ENCODE data around the gene SOAT2. TPM values are rescaled to one million over a fixed set of nuclear protein-coding genes. Genes with fewer than 3 reads are reported as not detected.
"Not testable (repeated sequence)": the region's sequence is repeated elsewhere in the genome, so short reads cannot be mapped to it uniquely, and the experiment has no call there.

Gene SOAT2
- total RNA-seq, 1 experiment from 2014 or later = not detected

DNA sequence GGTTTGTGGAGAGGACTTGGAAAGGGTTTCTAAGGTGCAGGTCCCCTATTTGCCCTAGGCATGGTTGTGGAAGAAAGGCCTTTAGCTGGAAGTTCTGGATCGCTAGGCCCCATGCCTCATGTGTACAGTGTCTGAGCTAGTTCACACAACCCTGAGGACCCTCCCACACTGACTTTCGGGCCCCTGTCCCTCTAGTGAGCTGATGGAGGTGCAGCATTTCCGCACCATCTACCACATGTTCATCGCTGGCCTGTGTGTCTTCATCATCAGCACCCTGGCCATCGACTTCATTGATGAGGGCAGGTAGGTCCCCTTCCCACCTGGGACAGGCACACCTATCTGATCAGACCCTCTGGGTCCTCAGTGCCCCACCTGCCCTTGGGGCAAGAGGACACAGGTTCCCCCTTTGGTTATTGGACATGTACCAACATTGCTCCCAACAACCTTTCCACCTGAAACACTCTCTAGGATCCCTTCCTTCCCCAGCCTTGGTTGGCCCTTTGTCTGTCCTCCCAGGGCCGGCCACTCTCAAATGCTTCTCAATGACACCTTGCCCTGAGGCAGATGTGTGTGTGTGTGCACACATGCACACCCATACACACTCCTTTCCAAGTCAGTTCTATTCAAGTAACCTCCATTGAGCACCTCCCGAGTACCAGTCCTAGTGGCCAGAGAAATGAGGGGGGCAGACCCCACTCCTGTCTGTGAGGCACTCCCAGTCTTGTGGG lies 2.6 kb downstream of the SOAT2 start:
- H3K27me3 ChIP-seq (ENCODE audit: control insufficient read depth, insufficient read depth, low read length) = no peaks in the 10 kb centered on the region
- H3K4me3 ChIP-seq (ENCODE audit: low read depth in 2 of 2, low read length in 2 of 2) = no peak overlapping the region
- H3K36me3 ChIP-seq (ENCODE audit: control insufficient read depth, insufficient read depth, low read length) = no peaks in the 10 kb centered on the region
- DNase-seq (ENCODE audit: low read depth, low spot score) (no peak), ATAC-seq (no peak)
- no peaks in the 10 kb centered on the region for H3K4me1 ChIP-seq (ENCODE audit: control insufficient read depth, insufficient read depth, low read length)
- POLR2A ChIA-PET = no interaction called here
- TF ChIP-seq SIN3A (IDR thresholded peaks at IDR 0.05; ENCODE audit: borderline replicate concordance, insufficient read depth, low read depth, low read length) = no peak
- TF ChIP-seq, protein P1, sequence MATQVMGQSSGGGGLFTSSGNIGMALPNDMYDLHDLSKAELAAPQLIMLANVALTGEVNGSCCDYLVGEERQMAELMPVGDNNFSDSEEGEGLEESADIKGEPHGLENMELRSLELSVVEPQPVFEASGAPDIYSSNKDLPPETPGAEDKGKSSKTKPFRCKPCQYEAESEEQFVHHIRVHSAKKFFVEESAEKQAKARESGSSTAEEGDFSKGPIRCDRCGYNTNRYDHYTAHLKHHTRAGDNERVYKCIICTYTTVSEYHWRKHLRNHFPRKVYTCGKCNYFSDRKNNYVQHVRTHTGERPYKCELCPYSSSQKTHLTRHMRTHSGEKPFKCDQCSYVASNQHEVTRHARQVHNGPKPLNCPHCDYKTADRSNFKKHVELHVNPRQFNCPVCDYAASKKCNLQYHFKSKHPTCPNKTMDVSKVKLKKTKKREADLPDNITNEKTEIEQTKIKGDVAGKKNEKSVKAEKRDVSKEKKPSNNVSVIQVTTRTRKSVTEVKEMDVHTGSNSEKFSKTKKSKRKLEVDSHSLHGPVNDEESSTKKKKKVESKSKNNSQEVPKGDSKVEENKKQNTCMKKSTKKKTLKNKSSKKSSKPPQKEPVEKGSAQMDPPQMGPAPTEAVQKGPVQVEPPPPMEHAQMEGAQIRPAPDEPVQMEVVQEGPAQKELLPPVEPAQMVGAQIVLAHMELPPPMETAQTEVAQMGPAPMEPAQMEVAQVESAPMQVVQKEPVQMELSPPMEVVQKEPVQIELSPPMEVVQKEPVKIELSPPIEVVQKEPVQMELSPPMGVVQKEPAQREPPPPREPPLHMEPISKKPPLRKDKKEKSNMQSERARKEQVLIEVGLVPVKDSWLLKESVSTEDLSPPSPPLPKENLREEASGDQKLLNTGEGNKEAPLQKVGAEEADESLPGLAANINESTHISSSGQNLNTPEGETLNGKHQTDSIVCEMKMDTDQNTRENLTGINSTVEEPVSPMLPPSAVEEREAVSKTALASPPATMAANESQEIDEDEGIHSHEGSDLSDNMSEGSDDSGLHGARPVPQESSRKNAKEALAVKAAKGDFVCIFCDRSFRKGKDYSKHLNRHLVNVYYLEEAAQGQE (IDR thresholded peaks at IDR 0.05; ENCODE audit: insufficient read depth in 1 of 2, low read depth in 2 of 2, low read length in 1 of 2) = no peak
- no peak for TF ChIP-seq POLR2AphosphoS5 (IDR thresholded peaks at IDR 0.05; ENCODE audit: low read depth, low read length)
- TF ChIP-seq, protein P2, sequence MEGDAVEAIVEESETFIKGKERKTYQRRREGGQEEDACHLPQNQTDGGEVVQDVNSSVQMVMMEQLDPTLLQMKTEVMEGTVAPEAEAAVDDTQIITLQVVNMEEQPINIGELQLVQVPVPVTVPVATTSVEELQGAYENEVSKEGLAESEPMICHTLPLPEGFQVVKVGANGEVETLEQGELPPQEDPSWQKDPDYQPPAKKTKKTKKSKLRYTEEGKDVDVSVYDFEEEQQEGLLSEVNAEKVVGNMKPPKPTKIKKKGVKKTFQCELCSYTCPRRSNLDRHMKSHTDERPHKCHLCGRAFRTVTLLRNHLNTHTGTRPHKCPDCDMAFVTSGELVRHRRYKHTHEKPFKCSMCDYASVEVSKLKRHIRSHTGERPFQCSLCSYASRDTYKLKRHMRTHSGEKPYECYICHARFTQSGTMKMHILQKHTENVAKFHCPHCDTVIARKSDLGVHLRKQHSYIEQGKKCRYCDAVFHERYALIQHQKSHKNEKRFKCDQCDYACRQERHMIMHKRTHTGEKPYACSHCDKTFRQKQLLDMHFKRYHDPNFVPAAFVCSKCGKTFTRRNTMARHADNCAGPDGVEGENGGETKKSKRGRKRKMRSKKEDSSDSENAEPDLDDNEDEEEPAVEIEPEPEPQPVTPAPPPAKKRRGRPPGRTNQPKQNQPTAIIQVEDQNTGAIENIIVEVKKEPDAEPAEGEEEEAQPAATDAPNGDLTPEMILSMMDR (IDR thresholded peaks at IDR 0.05) = no peak
- no peak for TF ChIP-seq TCF7L2 (IDR thresholded peaks at IDR 0.05; ENCODE audit: low read depth, low read length)
- BruUV-seq (replicated peaks) = no TSS peak
- H3K9me3 ChIP-seq (ENCODE audit: control insufficient read depth, insufficient read depth, low read depth, low read length) = peaks cover 3% of the 10 kb centered on the region; the same call in 1 of the 2 replicates
- intact Hi-C loops (cut with micrococcal nuclease; ENCODE audit: unreplicated experiment) = no loop called here
- H3K27ac ChIP-seq (ENCODE audit: low read length) = no peak overlapping the region
- in situ Hi-C loops (cut with HindIII; ENCODE audit: low pct_unique_long_range_greater_than_20kb, low sequenced_read_pairs) = no loop called here
- CTCF ChIA-PET = no interaction called here

DNA sequence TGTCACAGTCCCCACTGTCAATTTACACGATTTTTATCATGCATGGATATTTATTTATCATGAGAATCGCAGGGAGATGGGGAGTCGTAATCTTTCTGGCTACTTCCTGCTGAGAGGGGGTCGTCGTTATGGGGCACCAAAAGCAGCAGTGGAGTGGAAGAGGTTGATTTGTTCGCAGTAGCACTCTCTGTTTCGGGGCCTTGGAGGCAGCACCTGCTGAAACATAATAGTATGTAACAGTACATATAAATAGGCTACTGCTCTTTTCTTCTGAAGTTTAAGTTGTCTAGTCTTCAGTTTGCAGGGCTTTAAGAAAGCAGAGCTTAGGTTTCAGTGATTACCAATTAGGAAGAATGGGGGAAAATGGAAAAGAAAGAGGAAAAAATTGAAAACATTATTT lies 3.8 kb downstream of the SOAT2 start:
- no TSS peak for BruUV-seq (replicated peaks)
- no peaks in the 10 kb centered on the region for H3K36me3 ChIP-seq (ENCODE audit: control insufficient read depth, insufficient read depth, low read length)
- ChIA-PET CTCF (no interaction called here), POLR2A (no interaction called here)
- intact Hi-C loops (cut with micrococcal nuclease; ENCODE audit: unreplicated experiment) = no loop called here
- H3K4me3 ChIP-seq (ENCODE audit: low read depth in 2 of 2, low read length in 2 of 2) = no peak overlapping the region
- TF ChIP-seq SIN3A (IDR thresholded peaks at IDR 0.05; ENCODE audit: borderline replicate concordance, insufficient read depth, low read depth, low read length) (no peak), TCF7L2 (IDR thresholded peaks at IDR 0.05; ENCODE audit: low read depth, low read length) (no peak), POLR2AphosphoS5 (IDR thresholded peaks at IDR 0.05; ENCODE audit: low read depth, low read length) (no peak)
- TF ChIP-seq, protein P2 (IDR thresholded peaks at IDR 0.05) = no peak
- TF ChIP-seq, protein P1 (IDR thresholded peaks at IDR 0.05; ENCODE audit: insufficient read depth in 1 of 2, low read depth in 2 of 2, low read length in 1 of 2) = no peak
- H3K27me3 ChIP-seq (ENCODE audit: control insufficient read depth, insufficient read depth, low read length) = no peaks in the 10 kb centered on the region
- no peak for ATAC-seq
- H3K27ac ChIP-seq (ENCODE audit: low read length) = no peak overlapping the region
- H3K9me3 ChIP-seq (ENCODE audit: control insufficient read depth, insufficient read depth, low read depth, low read length) = peaks cover 3% of the 10 kb centered on the region; the same call in 1 of the 2 replicates
- no peaks in the 10 kb centered on the region for H3K4me1 ChIP-seq (ENCODE audit: control insufficient read depth, insufficient read depth, low read length)
- in situ Hi-C loops (cut with HindIII; ENCODE audit: low pct_unique_long_range_greater_than_20kb, low sequenced_read_pairs) = no loop called here
- no peak for DNase-seq (ENCODE audit: low read depth, low spot score)

DNA sequence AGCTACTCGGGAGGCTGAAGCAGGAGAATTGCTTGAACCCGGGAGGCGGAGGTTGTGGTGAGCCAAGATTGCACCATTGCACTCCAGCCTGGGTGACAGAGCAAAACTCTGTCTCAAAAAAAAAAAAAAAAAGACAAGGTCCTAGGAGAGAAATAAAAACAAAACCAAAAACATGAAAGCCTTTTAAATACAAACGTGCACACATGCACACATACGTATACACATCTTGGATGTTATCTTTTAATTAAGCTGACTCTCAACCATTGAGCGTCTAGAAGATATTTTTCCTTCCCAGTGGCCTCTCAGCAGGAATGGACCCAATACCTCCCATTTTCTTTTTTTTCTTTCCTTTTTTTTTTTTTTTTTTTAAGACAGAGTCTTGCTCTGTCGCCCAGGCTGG lies 9.1 kb downstream of the SOAT2 start:
- DNase-seq (ENCODE audit: low read depth, low spot score); BruUV-seq (replicated peaks); H3K36me3 ChIP-seq (ENCODE audit: control insufficient read depth, insufficient read depth, low read length); H3K4me3 ChIP-seq (ENCODE audit: low read depth in 2 of 2, low read length in 2 of 2); in situ Hi-C loops (cut with HindIII; ENCODE audit: low pct_unique_long_range_greater_than_20kb, low sequenced_read_pairs); H3K27me3 ChIP-seq (ENCODE audit: control insufficient read depth, insufficient read depth, low read length); POLR2A ChIA-PET; H3K4me1 ChIP-seq (ENCODE audit: control insufficient read depth, insufficient read depth, low read length); H3K27ac ChIP-seq (ENCODE audit: low read length); ATAC-seq; intact Hi-C loops (cut with micrococcal nuclease; ENCODE audit: unreplicated experiment); H3K9me3 ChIP-seq (ENCODE audit: control insufficient read depth, insufficient read depth, low read depth, low read length): not testable (repeated sequence)
- CTCF ChIA-PET = interaction anchor here (0.7 kb wide), 2 partner anchors 22 to 176 kb away, joined by 4 to 12 read pairs; no protein-coding TSS in a partner anchor

Measured in Panc1 (cell line).